ENCODE measurements around the gene CLEC16A. TPM values are rescaled to one million over a fixed set of nuclear protein-coding genes. Genes with fewer than 3 reads are reported as not detected.

CLEC16A gene
- polyA plus RNA-seq, 1 experiment = 11.9 TPM

DNA sequence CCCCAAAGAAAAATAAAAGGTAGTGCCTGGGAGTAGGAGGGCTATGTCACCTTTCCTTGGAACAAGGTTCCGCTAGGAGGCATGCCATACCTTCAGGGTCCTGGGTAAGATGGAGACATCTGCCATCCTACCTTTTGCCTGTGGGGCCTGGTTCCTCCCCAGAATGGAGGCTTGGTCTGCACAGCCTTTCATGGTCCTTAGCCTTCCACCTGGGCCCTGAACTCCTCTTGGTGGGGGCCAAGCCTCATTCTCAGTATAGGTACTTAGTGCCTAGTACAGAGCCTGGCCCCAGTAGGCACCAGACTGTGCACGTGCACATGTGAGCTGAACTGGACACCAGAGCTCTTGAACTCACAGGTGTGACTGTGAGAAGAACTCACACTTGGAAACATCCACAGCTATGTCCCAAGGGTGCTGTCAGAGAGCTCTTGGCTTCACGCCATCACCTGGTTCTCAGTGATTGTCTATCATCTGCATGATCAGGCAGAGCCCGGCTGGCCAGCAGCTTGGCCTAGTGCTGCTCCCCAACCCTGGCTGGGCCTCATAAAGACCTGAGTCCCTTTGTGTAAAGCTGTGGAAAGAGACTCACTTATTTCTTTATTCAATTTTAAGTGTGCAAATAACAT lies 168.5 kb downstream of the CLEC16A start:
- no peak for DNase-seq (ENCODE audit: low read depth, low spot score)
- CTCF ChIA-PET = interaction anchor here (0.6 kb wide), 1 partner anchor 21 kb away, joined by 3 read pairs; no protein-coding TSS in a partner anchor
- Histone ChIP-seq H3K27me3 (ENCODE audit: control insufficient read depth, insufficient read depth, low read length) (no peaks in the 10 kb centered on the region), H3K4me3 (ENCODE audit: low read depth, low read length) (no peak overlapping the region), H3K27ac (ENCODE audit: low read depth, low read length) (no peak overlapping the region), H3K9me3 (ENCODE audit: control insufficient read depth, insufficient read depth, low read length) (peaks cover 4% of the 10 kb centered on the region; the same call in 1 of the 2 replicates)
- TF ChIP-seq, protein P1, sequence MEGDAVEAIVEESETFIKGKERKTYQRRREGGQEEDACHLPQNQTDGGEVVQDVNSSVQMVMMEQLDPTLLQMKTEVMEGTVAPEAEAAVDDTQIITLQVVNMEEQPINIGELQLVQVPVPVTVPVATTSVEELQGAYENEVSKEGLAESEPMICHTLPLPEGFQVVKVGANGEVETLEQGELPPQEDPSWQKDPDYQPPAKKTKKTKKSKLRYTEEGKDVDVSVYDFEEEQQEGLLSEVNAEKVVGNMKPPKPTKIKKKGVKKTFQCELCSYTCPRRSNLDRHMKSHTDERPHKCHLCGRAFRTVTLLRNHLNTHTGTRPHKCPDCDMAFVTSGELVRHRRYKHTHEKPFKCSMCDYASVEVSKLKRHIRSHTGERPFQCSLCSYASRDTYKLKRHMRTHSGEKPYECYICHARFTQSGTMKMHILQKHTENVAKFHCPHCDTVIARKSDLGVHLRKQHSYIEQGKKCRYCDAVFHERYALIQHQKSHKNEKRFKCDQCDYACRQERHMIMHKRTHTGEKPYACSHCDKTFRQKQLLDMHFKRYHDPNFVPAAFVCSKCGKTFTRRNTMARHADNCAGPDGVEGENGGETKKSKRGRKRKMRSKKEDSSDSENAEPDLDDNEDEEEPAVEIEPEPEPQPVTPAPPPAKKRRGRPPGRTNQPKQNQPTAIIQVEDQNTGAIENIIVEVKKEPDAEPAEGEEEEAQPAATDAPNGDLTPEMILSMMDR (IDR thresholded peaks at IDR 0.05; ENCODE audit: low read depth, low read length) = no peak
- POLR2A ChIA-PET = no interaction called here

DNA sequence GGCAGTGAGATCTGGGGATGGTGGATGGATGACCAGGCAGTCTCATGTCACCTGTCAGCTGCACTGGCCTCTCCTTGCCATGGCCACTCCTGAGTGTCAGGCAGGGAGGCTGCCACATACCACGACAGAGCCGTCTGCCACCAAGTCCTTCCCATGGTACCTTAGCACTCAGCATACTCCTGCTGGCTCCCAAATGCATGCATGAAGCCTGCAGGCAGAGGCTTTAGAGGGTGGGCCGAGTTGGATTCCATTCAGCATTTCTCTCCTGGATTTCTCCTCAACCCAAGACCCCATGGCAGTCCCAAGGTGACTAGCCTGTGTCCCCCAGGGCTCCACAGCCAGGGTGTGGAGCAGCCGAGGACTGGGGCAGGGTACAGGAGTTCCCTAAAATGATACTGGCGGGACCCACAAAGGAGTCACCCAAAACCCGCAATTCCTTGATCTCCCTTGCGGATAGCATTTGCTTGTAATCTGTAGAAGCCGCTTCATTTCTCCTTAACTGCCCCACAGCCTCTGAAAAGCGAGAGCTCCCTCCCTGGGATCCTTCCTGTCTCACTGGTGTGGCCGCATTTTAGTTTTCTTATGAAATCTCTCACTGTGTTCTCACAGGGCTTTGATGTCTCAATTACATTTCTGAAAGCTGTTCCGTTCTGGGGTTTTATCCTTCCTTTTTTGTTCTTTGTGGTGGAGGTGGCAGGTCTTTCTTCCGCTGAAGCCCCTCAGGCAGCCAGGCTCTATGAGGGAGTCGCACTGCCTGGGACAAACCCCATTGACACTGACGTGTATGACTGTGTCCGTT lies 170.2 kb downstream of the CLEC16A start:
- TF ChIP-seq, protein P1 (IDR thresholded peaks at IDR 0.05; ENCODE audit: low read depth, low read length) = no peak
- no peak for DNase-seq (ENCODE audit: low read depth, low spot score)
- no peaks in the 10 kb centered on the region for H3K27me3 ChIP-seq (ENCODE audit: control insufficient read depth, insufficient read depth, low read length)
- POLR2A ChIA-PET = no interaction called here
- H3K27ac ChIP-seq (ENCODE audit: low read depth, low read length) = no peak overlapping the region
- peaks cover 4% of the 10 kb centered on the region; the same call in 1 of the 2 replicates for H3K9me3 ChIP-seq (ENCODE audit: control insufficient read depth, insufficient read depth, low read length)
- no peak overlapping the region for H3K4me3 ChIP-seq (ENCODE audit: low read depth, low read length)
- CTCF ChIA-PET = no interaction called here

DNA sequence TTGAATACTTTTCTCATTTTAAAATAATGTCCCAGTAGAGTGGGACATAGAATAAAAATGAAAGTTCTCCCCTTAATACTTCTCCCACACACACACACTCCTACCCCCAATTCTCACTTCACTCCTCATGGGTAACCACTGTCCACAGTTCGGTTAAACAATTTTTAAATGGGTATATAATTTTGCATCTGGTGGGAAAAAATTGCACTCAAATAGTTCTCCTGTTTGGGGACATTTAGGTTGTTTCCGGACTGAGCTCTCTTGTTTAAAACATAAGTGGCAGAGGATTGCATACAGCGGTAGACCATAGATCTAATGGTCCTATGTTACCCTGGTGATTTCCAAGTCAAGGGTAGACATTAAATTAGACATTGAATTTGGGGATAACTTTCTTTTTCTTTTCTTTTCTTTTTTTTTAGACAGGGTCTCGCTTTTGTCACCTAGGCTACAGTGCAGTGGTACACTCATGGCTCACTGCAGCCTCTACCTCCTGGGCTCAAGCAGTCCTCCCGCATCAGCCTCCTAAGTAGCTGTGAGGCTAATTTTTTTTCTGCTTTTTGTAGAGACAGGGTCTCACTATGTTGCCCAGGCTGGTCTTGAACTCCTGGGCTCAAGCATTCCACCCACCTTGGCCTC lies 173.3 kb downstream of the CLEC16A start:
- POLR2A ChIA-PET = no interaction called here
- Histone ChIP-seq H3K27me3 (ENCODE audit: control insufficient read depth, insufficient read depth, low read length) (no peaks in the 10 kb centered on the region), H3K9me3 (ENCODE audit: control insufficient read depth, insufficient read depth, low read length) (no peaks in the 10 kb centered on the region), H3K27ac (ENCODE audit: low read depth, low read length) (no peak overlapping the region), H3K4me3 (ENCODE audit: low read depth, low read length) (no peak overlapping the region)
- CTCF ChIA-PET = no interaction called here
- TF ChIP-seq, protein P1 (IDR thresholded peaks at IDR 0.05; ENCODE audit: low read depth, low read length) = no peak
- DNase-seq (ENCODE audit: low read depth, low spot score) = no peak

DNA sequence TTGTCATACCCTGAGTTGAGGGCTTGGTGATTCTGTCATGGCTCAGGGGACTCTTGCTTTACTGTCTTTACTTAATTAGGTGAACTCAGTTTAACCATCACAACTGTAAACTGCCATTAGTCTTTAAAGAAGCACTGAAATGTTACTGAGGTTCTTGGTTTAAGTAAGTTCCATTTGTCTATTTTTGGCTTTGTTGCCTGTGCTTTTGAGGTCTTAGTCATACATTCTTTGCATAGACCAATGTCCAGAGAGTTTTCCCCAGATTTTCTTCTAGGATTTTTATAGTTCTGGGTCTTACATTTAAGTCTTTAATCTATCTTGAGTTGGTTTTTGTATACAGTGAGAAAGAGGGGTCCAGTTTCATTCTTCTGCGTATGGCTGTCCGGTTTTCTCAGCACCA lies 174.1 kb downstream of the CLEC16A start:
- ChIA-PET POLR2A (no interaction called here), CTCF (no interaction called here)
- H3K4me3 ChIP-seq (ENCODE audit: low read depth, low read length) = no peak overlapping the region
- no peaks in the 10 kb centered on the region for H3K27me3 ChIP-seq (ENCODE audit: control insufficient read depth, insufficient read depth, low read length)
- H3K9me3 ChIP-seq (ENCODE audit: control insufficient read depth, insufficient read depth, low read length) = no peaks in the 10 kb centered on the region
- TF ChIP-seq, protein P1 (IDR thresholded peaks at IDR 0.05; ENCODE audit: low read depth, low read length) = no peak
- DNase-seq (ENCODE audit: low read depth, low spot score) = no peak
- no peak overlapping the region for H3K27ac ChIP-seq (ENCODE audit: low read depth, low read length)
